NCI-H1092 (cell line): ENCODE measurements around the gene HSFX4.
"Not testable (repeated sequence)": the region's sequence is repeated elsewhere in the genome, so short reads cannot be mapped to it uniquely, and the experiment has no call there.

Experiments used
- DNase-seq: peaks from one replicate; lab custom pipeline; 2025; lab: John Stamatoyannopoulos, UW

Gene HSFX4, protein sequence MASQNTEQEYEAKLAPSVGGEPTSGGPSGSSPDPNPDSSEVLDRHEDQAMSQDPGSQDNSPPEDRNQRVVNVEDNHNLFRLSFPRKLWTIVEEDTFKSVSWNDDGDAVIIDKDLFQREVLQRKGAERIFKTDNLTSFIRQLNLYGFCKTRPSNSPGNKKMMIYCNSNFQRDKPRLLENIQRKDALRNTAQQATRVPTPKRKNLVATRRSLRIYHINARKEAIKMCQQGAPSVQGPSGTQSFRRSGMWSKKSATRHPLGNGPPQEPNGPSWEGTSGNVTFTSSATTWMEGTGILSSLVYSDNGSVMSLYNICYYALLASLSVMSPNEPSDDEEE

GRCh38 chrX:149929400-149929799, at the start of gene HSFX4:
Gene HSFX4, plus strand, starts transcription at chrX:149929573. Its CDS starts 72 bp downstream, at chrX:149929645.
- DNase-seq, result not testable (repeated sequence)

GRCh38 chrX:149881081-149881711, 48.2 kb upstream of the HSFX4 start, which contains the start of gene MAGEA8:
Gene MAGEA8, plus strand, starts transcription at chrX:149881183. Its CDS starts 3,090 bp downstream, at chrX:149884273.
- no peak for DNase-seq

DNA sequence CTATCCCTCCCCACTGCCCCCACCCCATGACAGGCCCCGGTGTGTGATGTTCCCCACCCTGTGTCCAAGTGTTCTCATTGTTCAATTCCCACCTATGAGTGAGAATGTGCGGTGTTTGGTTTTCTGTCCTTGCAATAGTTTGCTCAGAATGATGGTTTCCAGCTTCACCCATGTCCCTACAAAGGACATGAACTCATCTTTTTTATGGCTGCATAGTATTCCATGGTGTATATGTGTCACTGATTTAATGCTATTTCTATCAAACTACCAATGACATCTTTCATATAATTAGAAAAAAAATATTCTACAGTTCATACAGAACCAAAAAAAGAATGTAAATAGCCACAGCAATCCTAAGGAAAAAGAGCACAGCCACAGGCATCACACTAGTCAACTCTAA, 38.5 kb upstream of the HSFX4 start:
- not testable (repeated sequence) for DNase-seq

GRCh38 chrX:149898554-149898953, 30.8 kb upstream of the HSFX4 start:
- no peak for DNase-seq

GRCh38 chrX:149903889-149904748, 25.3 kb upstream of the HSFX4 start:
- DNase-seq, result no peak

- DNase-seq, result no peak
Measured at GRCh38 chrX:149908308-149908707, 21.1 kb upstream of the HSFX4 start.

GRCh38 chrX:149908727-149909126, 20.6 kb upstream of the HSFX4 start:
- DNase-seq, result no peak

DNA sequence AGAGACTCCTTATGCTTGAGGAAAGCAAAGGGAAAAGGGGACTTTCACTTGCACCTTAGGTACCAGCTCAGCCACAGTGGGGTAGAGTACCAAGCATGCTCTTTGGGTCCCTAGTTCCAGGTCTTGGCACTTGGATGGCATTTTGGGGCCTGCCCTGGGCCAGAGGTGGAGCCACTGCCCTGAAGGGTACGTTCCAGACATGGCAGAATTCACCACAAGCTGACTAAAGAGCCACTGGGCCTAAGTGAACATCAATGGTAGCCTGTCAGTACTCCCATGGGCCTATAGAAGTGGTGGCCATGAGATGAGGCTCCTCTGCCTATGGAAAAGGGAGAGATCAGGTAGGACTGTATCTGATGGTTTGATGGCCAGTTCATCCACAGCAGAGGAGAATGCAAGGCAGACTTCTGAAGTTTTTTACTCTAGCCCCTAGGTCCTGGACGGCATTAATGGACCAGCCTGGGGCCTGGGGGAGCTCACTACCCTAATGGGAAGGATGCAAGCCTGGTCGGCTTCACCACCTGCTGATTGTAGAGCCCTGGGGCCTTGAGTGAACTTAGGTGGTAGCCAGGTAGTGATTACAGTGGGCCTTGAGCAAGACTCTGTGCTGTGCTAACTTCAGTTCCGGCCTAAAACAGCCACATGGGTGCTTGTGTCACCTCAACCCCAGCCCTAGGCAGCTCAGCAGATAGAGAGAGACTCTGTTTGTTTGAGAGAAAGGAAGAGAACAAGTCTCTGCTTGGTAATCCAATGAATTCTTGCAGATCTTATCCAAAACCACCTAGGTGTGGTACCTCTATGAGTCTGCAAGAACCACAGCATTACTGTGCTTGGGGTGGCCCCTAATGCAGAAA, 19.8 kb upstream of the HSFX4 start:
- no peak for DNase-seq

- DNase-seq, result no peak
Measured at GRCh38 chrX:149910178-149910695, 19.1 kb upstream of the HSFX4 start.

DNA sequence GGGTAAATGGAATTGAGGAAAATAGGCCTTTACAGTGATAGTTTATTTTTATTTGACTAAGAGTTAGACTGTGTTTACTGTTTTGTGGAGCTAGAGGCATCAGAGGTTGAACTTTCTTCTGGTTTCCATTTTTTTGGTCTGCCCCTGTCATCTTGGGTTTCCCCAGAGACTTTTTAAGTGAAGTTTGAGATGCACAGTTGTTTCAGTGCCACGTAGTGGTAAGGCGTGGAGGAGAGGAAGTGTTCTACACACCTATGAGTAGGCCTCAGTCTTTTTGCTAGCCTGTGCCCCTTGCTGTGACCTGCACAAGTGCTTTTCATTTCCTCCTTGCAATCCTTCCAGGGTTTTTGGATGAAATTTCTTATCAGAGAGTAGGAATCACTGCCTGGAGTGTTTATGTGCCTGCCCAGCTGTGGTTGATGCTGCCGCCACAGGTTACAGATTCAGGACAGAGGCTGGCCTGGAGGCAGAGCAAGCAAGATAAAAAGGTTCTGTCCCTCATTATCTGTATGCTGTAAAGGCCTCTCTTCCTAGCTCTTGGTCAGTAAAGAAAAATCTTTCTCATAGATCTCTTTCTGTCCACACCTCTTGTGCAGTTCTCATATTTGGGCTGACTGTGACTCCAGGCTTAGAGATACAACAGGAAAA, 12.5 kb upstream of the HSFX4 start:
- no peak for DNase-seq

- not testable (repeated sequence) for DNase-seq
Measured at GRCh38 chrX:149923836-149924235, 5.5 kb upstream of the HSFX4 start.

GRCh38 chrX:149924434-149924833, 4.9 kb upstream of the HSFX4 start:
- not testable (repeated sequence) for DNase-seq

GRCh38 chrX:149927245-149927963, 2.0 kb upstream of the HSFX4 start:
- DNase-seq, result not testable (repeated sequence)

DNA sequence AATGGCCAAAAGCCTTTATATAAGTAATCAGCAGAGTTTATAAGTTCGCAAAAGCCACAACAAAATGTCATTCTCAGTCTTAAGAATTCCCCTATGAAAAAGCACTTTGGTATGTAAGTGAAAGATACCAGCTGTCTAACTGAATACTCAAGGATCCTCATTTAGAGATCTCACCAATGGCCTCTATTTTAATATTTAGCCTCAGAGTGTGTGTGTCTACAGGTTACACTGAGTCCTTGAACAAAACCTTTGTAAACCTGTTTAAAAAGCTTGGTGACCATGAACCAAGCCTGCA, 1.5 kb upstream of the HSFX4 start:
- not testable (repeated sequence) for DNase-seq

DNA sequence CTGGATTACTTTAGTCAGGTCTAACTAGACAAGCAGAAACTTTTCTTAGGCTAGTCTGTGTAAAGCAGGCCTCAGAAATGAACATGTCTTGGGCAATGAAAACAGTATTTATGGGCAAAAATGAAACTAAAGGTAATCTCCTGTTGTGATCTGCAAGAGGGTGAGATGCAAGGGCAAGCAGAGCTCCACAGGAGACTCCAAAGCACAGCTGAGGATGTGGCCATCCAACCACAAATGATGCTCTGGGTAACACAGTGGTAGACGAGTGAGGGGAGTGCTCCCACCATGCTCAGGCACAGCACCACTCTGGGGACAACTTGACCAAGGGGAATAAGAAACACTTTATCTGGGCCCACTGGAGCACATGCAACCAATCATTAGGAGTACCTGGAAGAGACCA, 738 bp upstream of the HSFX4 start:
- not testable (repeated sequence) for DNase-seq

- DNase-seq, result not testable (repeated sequence)
Measured at GRCh38 chrX:149931355-149931754, 2.0 kb downstream of the HSFX4 start.

DNA sequence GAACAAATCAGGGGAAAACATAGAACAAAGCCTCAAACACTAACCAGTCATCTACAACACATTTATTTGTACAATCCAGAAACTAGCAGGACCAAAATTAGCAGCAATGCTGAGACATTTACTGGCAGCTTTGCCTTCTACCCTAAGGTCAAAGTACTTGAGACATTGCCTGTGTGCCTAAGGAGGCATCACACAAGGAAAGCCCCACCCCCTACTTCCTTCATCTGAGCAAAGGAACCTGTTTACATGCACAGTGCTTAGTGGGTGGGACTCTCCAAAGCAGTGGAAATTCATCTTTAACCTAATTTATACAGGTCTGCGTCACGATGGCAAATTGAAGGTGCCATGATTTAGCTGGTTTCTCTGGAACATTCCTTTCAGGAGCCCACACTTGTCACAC, 2.8 kb downstream of the HSFX4 start:
- not testable (repeated sequence) for DNase-seq

DNA sequence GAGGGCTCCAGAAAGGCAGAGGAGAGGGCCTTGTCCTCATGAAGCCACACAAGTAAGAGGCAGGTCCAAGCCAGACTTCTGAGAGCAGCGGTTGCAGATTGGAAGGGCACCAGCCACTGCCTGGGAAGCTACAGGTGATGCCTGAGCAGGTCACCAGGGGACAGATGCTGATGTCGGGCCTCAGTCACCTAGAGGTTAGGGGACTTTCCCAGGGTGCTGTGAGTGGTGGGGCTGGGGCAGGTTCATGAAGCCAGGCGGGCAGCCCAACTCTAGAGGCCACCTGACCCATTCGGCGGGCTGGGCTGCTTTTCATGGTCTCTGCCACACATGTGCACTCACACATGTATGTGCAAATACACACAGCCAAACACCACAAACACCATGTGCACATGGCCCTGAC, 3.6 kb downstream of the HSFX4 start:
- not testable (repeated sequence) for DNase-seq

DNA sequence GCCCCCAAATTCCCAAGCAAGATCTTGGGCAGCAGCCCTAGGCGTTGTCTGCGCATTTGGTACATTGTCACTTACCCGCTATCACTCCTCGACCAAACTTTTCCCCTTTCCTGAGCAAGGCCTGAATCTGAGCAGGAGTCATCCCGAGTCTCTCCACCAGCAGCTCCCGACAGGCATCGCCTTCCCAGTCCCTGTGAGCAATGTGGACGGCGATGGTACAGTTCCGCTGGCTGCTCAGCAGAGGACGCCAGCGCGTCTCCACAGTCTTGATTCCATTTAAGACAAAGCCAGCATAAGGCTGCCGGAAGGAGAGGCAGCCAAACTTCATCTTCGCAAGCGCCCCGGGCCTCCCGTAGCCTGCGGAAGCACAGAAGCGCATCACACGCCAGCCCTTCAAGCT, 4.2 kb downstream of the HSFX4 start:
- not testable (repeated sequence) for DNase-seq

DNA sequence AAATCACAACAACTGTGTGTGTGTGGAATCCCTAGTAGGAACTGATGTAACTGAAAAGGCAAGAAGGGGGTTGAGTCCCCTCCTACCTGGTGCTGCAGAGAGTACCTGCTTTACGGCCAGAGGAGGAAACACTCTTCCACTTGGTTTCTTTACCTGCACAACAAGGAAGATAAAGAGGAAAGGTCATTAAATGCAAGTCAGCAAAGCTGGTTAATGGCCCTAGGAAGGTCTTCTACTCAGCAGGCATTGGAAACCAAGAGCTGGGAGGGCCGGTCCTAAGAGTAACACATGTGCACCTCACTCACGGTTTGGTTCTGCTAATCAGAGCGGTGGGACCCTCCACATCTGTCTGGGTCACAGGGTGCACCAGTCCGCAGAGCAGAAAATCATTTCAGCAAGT, 8.0 kb downstream of the HSFX4 start:
- not testable (repeated sequence) for DNase-seq
